Activated CD4-positive, CD25-positive, alpha-beta regulatory T cell treated with anti-CD3 and anti-CD28 coated beads, Interleukin-2, amount 50 U/mL, for 24 hours (primary cell): ENCODE data around the gene NOD2.

Source experiments
- ATAC-seq, 2 donors: fragments of 150-1000 bp; cut with Tn5 transposase; one replicate each; pipeline ENCODE4 v1.10.0; 2021; ENCODE audit warnings: mild to moderate bottlenecking in 1 of 2, moderate library complexity in 1 of 2

NOD2 gene

GRCh38 chr16:50692999-50693781 lies at the start of gene NOD2:
Gene NOD2, plus strand, starts transcription at chr16:50693606. Its CDS starts 5,890 bp downstream, at chr16:50699496.
- peak; percentile 33 to 39 for ATAC-seq

GRCh38 chr16:50644245-50644644 lies 49.2 kb upstream of the NOD2 start:
- ATAC-seq, result no peak

GRCh38 chr16:50644729-50645128 lies 48.7 kb upstream of the NOD2 start:
- ATAC-seq, result no peak

- no peak for ATAC-seq
These were observed 47.7 kb upstream of the NOD2 start for GRCh38 chr16:50645563-50646220.

- no peak for ATAC-seq
These were observed 47.1 kb upstream of the NOD2 start for GRCh38 chr16:50646345-50646744.

GRCh38 chr16:50651835-50652438 lies 41.5 kb upstream of the NOD2 start:
- no peak for ATAC-seq

- no peak for ATAC-seq
These were observed 40.5 kb upstream of the NOD2 start for GRCh38 chr16:50652836-50653425.

GRCh38 chr16:50653633-50654519 lies 39.5 kb upstream of the NOD2 start:
- ATAC-seq, result no peak

- no peak for ATAC-seq
These were observed 37.8 kb upstream of the NOD2 start for GRCh38 chr16:50655558-50656055.

GRCh38 chr16:50657241-50657640 lies 36.2 kb upstream of the NOD2 start:
- ATAC-seq, result no peak

- ATAC-seq, result no peak
These were observed 33.6 kb upstream of the NOD2 start for GRCh38 chr16:50659806-50660205.

- ATAC-seq, result no peak
These were observed 31.0 kb upstream of the NOD2 start for GRCh38 chr16:50662306-50662940.

GRCh38 chr16:50664270-50664669 lies 29.1 kb upstream of the NOD2 start:
- no peak for ATAC-seq

- peak; percentile 40 to 59 for ATAC-seq
These were observed 28.1 kb upstream of the NOD2 start for GRCh38 chr16:50665128-50665878.

- peak; percentile 73 to 81 for ATAC-seq
These were observed 26.5 kb upstream of the NOD2 start for GRCh38 chr16:50666658-50667496.

GRCh38 chr16:50667497-50668367 lies 25.7 kb upstream of the NOD2 start:
- no peak for ATAC-seq

GRCh38 chr16:50668368-50669008 lies 24.9 kb upstream of the NOD2 start:
- no peak for ATAC-seq

- no peak for ATAC-seq
These were observed 23.7 kb upstream of the NOD2 start for GRCh38 chr16:50669741-50670140.
